ENCODE results near the gene ZBTB46.
"Not testable (repeated sequence)": the region's sequence is repeated elsewhere in the genome, so short reads cannot be mapped to it uniquely, and the experiment has no call there.

DNA sequence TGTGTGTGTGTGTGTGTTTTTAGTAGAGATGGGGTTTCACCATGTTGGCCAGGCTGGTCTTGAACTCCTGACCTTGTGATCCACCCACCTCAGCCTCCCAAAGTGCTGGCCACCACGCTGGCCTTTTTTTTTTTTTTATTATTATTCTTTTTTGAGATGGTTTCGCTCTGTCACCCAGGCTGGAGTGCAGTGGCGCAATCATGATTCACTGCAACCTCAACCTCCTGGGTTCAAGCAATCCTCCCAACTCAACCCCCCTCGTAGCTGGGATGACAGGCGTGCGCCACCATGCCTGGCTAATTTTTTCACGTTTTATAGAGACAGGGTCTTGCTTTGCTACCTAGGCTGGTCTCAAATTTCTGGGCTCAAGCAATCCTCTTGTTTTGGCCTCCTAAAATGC lies 43.2 kb upstream of the ZBTB46 start:
- TF ChIP-seq, protein P1, sequence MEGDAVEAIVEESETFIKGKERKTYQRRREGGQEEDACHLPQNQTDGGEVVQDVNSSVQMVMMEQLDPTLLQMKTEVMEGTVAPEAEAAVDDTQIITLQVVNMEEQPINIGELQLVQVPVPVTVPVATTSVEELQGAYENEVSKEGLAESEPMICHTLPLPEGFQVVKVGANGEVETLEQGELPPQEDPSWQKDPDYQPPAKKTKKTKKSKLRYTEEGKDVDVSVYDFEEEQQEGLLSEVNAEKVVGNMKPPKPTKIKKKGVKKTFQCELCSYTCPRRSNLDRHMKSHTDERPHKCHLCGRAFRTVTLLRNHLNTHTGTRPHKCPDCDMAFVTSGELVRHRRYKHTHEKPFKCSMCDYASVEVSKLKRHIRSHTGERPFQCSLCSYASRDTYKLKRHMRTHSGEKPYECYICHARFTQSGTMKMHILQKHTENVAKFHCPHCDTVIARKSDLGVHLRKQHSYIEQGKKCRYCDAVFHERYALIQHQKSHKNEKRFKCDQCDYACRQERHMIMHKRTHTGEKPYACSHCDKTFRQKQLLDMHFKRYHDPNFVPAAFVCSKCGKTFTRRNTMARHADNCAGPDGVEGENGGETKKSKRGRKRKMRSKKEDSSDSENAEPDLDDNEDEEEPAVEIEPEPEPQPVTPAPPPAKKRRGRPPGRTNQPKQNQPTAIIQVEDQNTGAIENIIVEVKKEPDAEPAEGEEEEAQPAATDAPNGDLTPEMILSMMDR (conservative IDR thresholded peaks at IDR 0.05; ENCODE audit: low read depth, low read length), result not testable (repeated sequence)
- not testable (repeated sequence) for TF ChIP-seq EZH2 (IDR thresholded peaks at IDR 0.05; ENCODE audit: borderline replicate concordance, low read depth, low read length, poor library complexity, severe bottlenecking)

Measured in A673 (cell line).